ENCODE results near the gene FAT1.

GRCh38 chr4:186770481-186771175 is 47.0 kb upstream of the FAT1 start:
- TF ChIP-seq, protein P1, sequence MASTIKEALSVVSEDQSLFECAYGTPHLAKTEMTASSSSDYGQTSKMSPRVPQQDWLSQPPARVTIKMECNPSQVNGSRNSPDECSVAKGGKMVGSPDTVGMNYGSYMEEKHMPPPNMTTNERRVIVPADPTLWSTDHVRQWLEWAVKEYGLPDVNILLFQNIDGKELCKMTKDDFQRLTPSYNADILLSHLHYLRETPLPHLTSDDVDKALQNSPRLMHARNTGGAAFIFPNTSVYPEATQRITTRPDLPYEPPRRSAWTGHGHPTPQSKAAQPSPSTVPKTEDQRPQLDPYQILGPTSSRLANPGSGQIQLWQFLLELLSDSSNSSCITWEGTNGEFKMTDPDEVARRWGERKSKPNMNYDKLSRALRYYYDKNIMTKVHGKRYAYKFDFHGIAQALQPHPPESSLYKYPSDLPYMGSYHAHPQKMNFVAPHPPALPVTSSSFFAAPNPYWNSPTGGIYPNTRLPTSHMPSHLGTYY (CRISPR knock-in tag; IDR thresholded peaks at IDR 0.05), result no peak
- TF ChIP-seq NR1H2 (CRISPR knock-in tag; IDR thresholded peaks at IDR 0.05), result no peak
- TF ChIP-seq CTCF (IDR thresholded peaks at IDR 0.05), result no peak
- TF ChIP-seq, protein P2, sequence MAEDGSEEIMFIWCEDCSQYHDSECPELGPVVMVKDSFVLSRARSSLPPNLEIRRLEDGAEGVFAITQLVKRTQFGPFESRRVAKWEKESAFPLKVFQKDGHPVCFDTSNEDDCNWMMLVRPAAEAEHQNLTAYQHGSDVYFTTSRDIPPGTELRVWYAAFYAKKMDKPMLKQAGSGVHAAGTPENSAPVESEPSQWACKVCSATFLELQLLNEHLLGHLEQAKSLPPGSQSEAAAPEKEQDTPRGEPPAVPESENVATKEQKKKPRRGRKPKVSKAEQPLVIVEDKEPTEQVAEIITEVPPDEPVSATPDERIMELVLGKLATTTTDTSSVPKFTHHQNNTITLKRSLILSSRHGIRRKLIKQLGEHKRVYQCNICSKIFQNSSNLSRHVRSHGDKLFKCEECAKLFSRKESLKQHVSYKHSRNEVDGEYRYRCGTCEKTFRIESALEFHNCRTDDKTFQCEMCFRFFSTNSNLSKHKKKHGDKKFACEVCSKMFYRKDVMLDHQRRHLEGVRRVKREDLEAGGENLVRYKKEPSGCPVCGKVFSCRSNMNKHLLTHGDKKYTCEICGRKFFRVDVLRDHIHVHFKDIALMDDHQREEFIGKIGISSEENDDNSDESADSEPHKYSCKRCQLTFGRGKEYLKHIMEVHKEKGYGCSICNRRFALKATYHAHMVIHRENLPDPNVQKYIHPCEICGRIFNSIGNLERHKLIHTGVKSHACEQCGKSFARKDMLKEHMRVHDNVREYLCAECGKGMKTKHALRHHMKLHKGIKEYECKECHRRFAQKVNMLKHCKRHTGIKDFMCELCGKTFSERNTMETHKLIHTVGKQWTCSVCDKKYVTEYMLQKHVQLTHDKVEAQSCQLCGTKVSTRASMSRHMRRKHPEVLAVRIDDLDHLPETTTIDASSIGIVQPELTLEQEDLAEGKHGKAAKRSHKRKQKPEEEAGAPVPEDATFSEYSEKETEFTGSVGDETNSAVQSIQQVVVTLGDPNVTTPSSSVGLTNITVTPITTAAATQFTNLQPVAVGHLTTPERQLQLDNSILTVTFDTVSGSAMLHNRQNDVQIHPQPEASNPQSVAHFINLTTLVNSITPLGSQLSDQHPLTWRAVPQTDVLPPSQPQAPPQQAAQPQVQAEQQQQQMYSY (CRISPR knock-in tag; IDR thresholded peaks at IDR 0.05), result no peak
- TF ChIP-seq FOXJ3 (CRISPR knock-in tag; IDR thresholded peaks at IDR 0.05; ENCODE audit: borderline replicate concordance), result no peak
- TF ChIP-seq, protein P3, sequence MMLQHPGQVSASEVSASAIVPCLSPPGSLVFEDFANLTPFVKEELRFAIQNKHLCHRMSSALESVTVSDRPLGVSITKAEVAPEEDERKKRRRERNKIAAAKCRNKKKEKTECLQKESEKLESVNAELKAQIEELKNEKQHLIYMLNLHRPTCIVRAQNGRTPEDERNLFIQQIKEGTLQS (CRISPR knock-in tag; conservative IDR thresholded peaks at IDR 0.05), result no peak
- no peak for TF ChIP-seq SMAD3 (CRISPR knock-in tag; IDR thresholded peaks at IDR 0.05; ENCODE audit: borderline replicate concordance)
- no peak for TF ChIP-seq SOX15 (CRISPR knock-in tag; IDR thresholded peaks at IDR 0.05)

Data from WTC11 (cell line).